ENCODE data around the gene RRN3.

DNA sequence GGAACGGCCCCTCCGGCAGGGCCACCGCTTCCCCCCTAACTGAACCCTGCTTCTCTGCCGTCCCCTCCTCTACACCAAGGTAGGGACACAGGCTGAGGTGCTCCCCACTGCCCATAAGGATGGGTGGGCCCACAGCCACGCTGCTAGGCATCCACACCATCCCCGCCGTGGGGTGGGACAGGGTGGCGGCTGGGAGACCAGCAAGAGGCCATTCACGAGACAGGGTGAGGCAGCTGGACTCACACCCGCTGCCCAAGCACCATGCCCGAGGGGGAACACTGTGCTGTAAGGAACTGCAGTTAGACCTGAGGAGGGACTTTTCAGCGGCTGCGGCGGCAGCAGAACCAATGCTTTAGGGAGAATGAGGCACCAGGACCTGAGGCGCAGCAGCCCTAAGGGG is 47.5 kb upstream of the RRN3 start:
- TF ChIP-seq, protein P1, sequence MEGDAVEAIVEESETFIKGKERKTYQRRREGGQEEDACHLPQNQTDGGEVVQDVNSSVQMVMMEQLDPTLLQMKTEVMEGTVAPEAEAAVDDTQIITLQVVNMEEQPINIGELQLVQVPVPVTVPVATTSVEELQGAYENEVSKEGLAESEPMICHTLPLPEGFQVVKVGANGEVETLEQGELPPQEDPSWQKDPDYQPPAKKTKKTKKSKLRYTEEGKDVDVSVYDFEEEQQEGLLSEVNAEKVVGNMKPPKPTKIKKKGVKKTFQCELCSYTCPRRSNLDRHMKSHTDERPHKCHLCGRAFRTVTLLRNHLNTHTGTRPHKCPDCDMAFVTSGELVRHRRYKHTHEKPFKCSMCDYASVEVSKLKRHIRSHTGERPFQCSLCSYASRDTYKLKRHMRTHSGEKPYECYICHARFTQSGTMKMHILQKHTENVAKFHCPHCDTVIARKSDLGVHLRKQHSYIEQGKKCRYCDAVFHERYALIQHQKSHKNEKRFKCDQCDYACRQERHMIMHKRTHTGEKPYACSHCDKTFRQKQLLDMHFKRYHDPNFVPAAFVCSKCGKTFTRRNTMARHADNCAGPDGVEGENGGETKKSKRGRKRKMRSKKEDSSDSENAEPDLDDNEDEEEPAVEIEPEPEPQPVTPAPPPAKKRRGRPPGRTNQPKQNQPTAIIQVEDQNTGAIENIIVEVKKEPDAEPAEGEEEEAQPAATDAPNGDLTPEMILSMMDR (IDR thresholded peaks at IDR 0.05), result no peak
- TF ChIP-seq, protein P2, sequence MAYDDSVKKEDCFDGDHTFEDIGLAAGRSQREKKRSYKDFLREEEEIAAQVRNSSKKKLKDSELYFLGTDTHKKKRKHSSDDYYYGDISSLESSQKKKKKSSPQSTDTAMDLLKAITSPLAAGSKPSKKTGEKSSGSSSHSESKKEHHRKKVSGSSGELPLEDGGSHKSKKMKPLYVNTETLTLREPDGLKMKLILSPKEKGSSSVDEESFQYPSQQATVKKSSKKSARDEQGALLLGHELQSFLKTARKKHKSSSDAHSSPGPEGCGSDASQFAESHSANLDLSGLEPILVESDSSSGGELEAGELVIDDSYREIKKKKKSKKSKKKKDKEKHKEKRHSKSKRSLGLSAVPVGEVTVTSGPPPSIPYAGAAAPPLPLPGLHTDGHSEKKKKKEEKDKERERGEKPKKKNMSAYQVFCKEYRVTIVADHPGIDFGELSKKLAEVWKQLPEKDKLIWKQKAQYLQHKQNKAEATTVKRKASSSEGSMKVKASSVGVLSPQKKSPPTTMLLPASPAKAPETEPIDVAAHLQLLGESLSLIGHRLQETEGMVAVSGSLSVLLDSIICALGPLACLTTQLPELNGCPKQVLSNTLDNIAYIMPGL (CRISPR knock-in tag; IDR thresholded peaks at IDR 0.05; ENCODE audit: borderline replicate concordance), result no peak
- TF ChIP-seq JUN (IDR thresholded peaks at IDR 0.05) (no peak), POLR2A (IDR thresholded peaks at IDR 0.05; ENCODE audit: low read length) (no peak), RAD21 (conservative IDR thresholded peaks at IDR 0.05 in 1 of 2, IDR thresholded peaks at IDR 0.05 in 1 of 2) (no peak), EP300 (IDR thresholded peaks at IDR 0.05) (no peak)
- TF ChIP-seq, protein P3, sequence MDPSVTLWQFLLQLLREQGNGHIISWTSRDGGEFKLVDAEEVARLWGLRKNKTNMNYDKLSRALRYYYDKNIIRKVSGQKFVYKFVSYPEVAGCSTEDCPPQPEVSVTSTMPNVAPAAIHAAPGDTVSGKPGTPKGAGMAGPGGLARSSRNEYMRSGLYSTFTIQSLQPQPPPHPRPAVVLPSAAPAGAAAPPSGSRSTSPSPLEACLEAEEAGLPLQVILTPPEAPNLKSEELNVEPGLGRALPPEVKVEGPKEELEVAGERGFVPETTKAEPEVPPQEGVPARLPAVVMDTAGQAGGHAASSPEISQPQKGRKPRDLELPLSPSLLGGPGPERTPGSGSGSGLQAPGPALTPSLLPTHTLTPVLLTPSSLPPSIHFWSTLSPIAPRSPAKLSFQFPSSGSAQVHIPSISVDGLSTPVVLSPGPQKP (IDR thresholded peaks at IDR 0.05; ENCODE audit: low read depth, low read length), result no peak
